GOT3 (cell line): ENCODE results near the gene ABTB1.

ENCODE experiments used
- DNase-seq: peaks from one replicate; lab custom pipeline; 2025; ENCODE audit warnings: mixed read lengths; lab: John Stamatoyannopoulos, UW

The ABTB1 gene

GRCh38 chr3:127687228-127687737 is 14.5 kb downstream of the ABTB1 start:
- no peak for DNase-seq

GRCh38 chr3:127688022-127688415 is 15.3 kb downstream of the ABTB1 start:
- DNase-seq: no peak

- DNase-seq: no peak
These were observed 15.9 kb downstream of the ABTB1 start for GRCh38 chr3:127688416-127689265.

GRCh38 chr3:127689266-127689860 is 16.6 kb downstream of the ABTB1 start:
- no peak for DNase-seq

GRCh38 chr3:127690106-127690505 is 17.4 kb downstream of the ABTB1 start:
- DNase-seq: no peak

- no peak for DNase-seq
These were observed 18.2 kb downstream of the ABTB1 start for GRCh38 chr3:127690823-127691452.

- no peak for DNase-seq
These were observed 18.7 kb downstream of the ABTB1 start for GRCh38 chr3:127691489-127691888.

GRCh38 chr3:127691974-127692373 is 19.2 kb downstream of the ABTB1 start:
- DNase-seq: no peak

- DNase-seq: no peak
These were observed 20.0 kb downstream of the ABTB1 start for GRCh38 chr3:127692501-127693335.

- DNase-seq: no peak
These were observed 20.6 kb downstream of the ABTB1 start for GRCh38 chr3:127693336-127693843.

- DNase-seq: no peak
These were observed 21.9 kb downstream of the ABTB1 start for GRCh38 chr3:127694467-127695215.

- peak; percentile 51 for DNase-seq
These were observed 24.9 kb downstream of the ABTB1 start for GRCh38 chr3:127697551-127698240.

GRCh38 chr3:127698286-127698685 is 25.5 kb downstream of the ABTB1 start:
- DNase-seq: no peak

GRCh38 chr3:127698691-127699415 is 26.1 kb downstream of the ABTB1 start:
- DNase-seq: no peak

- no peak for DNase-seq
These were observed 26.9 kb downstream of the ABTB1 start for GRCh38 chr3:127699416-127700300.

GRCh38 chr3:127700406-127700805 is 27.7 kb downstream of the ABTB1 start:
- no peak for DNase-seq

- no peak for DNase-seq
These were observed 28.6 kb downstream of the ABTB1 start for GRCh38 chr3:127701280-127701911.

- DNase-seq: no peak
These were observed 29.4 kb downstream of the ABTB1 start for GRCh38 chr3:127702151-127702578.
